ELR (cell line): ENCODE measurements around the gene INSR.
"Not testable (repeated sequence)": the region's sequence is repeated elsewhere in the genome, so short reads cannot be mapped to it uniquely, and the experiment has no call there.

Experiments used
- DNase-seq: peaks from one replicate; pipeline ENCODE4 v3.0.0-alpha.2; 2015; ENCODE audit warnings: low read depth

The INSR gene

DNA sequence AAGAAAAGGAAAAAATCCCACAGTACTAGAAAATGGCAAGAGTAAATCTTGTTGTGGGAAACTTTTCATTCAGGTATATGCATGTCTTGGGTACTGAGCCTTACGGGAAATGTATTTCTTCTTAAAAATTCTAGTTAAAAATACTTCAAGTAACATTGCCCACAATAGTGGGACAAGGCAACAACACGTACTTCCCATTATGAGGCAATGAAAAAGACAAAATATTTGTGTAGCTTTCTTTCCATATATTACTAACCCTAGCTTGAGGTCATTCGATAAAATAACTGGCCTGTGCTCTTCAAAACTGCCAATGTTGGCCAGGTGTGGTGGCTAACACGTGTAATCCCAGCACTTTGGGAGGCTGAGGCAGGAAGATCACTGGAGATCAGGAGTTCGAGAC, 99.2 kb downstream of the INSR start:
- DNase-seq, result no peak

DNA sequence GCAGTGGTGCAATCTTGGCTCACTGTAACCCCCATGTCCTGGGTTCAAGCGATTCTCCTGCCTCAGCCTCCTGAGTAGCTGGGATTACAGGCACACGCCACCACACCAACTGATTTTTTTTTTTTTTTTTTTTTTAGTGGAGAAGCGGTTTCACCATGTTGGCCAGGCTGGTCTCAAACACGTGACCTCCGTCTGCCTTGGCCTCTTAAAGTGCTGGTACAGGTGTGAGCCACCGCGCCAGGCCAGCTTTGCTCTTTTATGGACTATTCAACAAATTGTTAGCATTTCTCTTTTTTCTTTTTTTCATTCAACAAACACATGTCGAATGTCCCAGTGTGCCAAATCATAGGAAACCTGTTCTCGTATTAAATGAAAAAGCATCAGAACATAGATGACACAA, 99.6 kb downstream of the INSR start:
- no peak for DNase-seq

DNA sequence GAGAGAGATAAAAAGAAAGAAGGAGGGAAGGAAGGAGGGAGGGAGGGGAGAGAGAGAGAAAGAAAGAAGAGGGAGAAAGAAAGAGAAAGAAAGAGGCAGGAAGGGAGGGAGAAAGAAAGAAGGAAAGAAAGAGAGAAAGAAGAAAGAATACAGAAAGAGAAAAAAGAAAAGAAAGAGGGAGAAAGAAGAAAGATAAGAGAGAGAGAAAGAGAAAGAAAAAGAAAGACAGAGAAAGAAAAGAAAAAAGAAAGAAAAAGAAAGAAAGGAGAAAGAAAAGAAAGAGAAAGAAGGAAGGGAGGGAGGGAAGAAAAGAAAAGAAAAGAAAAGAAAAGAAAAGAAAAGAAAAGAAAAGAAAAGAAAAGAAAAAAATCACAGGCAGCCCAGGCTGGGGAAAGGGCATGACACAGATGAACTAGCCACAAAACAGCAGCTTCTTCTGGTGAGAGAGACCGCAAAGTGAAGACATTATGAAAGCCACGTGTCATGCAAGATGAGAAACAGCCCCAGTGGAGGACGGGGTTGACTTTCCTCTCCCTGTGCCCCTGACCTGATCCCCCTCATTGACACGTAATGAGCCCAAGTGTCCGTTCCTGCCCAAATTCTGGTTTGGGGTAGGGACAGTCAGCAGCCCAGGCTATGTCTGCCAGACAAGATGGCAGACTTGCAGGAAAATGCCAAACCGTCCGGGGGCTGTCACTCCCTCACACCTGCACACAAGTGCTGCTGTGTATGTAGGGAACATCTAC, 102.1 kb downstream of the INSR start:
- DNase-seq, result peak; percentile 13

DNA sequence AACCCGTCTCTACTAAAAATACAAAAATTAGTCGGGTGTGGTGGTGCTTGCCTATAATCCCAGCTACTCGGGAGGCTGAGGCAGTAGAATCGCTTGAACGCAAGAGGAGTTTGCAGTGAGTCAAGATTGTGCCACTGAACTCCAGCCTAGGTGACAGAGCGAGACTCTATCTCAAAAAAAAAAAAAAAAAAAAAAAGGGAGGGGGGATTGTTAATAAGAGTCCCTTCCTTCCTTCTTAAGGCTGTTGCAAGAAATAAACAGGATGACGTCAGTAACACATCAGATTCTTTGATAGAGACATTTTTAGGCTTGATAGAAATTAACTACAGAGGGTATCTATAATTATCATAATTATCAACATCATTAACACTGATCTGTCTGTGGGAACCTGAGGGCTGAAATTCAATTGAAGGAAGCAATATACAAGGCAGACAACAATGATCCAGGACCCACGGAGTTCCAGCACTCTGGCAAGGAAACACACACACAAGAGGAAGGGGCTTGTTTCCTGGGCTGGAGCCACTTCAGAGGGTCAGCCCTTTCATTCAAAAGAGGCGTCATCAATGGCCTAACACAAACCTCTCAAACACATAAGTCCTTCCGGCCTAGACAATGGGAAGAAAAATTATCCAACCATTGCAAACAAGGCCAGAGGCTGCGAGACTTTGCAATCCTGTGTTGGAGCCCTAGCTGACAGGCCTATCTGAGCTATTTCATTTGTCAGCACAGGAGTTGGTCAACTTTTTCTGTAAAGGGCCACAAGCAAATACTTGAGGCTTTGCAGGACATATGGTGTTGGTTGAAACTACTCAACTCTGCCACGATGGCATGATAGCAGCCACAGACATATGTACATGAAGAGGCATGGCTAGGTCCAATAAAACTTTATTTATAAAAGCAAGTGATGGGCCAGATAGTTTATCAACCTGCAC, 105.2 kb downstream of the INSR start:
- DNase-seq, result no peak

DNA sequence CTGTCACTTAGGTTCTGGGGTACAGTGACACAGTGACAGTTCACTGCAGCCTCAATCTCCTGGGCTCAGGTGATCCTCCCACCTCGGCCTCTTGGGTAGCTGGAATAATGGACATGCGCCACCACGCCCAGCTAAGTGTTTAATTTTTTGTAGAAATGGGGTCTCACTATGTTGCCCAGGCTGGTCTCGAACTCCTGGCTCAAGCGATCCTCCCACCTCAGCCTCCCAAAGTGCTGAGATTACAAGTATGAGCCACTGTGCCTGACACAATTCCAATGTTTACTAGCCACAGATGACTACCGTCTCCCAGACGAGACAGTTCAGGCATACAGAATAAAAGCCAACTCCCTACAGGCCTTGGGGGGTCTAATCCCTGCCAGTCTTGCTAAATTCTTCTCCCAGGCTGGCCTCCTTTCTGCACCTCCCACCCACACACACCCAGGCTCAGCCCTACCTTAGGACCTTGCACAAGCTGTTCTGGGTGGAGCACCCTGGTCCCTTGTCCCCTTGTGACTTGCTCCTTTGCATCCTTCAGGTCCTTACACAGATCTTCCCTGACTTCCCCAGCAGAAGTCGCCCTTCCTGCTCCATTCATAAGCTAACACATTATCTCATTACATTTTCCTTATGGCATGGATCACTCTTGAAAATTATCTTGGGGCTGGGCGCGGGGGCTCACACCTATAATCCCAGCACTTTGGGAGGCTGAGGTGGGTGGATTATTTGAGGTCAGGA, 106.4 kb downstream of the INSR start:
- DNase-seq, result no peak

DNA sequence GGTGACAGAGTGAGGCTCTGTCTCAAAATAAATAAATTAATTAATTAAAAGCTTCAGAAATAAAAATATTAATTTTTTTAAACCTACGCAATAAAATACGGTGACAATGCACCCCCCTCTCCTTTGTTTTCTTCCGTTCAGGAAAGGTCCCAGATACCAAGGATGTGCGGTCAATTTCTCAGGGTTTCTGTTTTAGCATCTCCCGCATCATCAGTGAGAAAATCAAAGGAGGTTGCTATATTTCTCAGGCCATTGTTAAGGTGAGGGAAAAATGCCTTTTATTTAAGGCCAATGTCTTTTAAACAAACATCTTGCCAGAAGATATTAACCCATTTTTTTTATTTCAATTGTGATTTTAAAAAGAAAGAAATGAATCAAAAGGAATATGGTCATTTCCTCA, 111.7 kb downstream of the INSR start:
- DNase-seq, result no peak

DNA sequence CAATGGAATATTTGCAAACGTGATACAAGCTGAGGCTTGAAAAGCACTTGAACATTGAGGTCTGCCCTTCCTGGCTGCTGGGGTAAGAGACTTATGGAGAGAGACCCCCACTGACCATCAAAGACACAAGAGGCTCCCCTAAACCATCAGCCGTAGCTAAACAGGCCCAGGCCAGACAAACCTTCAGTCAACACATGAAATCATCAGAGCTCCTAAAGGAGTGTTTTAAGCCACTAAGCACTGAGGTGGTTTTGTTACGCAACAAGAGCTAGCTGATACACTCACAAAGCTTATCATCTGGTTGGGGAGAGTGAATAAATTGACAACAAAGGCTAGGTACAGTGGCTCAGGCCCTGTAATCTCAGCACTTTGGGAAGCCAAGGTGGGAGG, 114.3 kb downstream of the INSR start:
- no peak for DNase-seq

DNA sequence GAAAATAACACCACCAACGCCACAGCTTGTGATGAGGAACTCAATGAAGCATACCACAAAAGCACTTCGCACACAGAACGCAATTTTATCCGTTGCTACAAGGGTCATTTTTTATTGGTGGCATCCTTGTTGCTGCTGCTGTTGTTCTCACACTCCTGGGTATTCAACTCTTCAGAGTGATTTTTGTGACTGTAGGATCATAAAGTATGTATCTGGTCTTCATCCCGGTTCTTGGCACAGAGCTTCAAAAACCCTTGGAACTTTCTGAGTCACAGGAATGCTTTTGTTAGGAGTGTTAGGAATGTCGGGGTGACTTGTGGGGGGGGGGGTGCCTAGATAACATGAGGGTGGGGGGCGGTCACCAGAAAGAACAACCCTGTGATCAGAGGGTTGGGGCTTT, 116.3 kb downstream of the INSR start:
- DNase-seq, result no peak

DNA sequence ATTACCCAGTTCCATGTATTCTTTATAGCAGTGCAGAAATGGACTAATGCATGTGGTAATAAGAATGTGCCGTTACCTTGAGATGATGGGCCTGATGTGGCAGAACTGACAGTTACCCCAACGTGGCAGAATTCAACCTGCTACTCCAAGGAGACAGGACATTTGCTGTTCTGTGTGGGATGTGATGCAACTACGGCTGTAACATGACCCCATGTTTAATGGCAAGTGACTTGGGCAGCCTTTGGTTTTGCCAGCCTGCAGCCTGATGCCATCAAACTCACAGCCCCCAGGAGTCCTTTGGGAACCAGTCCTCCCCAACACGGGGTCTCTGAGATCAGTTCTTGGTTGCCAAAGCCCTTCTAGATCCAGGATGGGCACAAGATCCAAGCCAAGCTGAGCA, 117.4 kb downstream of the INSR start:
- DNase-seq, result no peak

DNA sequence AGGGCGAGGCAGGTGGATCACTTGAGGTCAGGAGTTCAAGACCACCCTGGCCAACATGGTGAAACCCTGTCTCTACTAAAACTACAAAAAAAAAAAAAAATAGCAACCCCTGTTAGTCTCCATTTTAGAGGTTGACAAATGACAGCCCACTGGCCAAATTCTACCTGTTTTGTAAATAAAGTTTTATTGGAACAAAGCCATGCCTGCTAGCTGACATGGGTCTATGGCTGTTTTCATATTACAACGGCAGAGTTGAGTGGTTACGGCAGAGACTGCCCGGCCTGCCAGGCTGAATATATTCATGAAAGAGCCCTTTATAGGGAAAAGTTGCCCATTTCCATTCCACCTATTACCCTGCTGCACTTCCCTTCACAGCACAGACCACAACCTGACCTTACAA, 121.4 kb downstream of the INSR start:
- no peak for DNase-seq

DNA sequence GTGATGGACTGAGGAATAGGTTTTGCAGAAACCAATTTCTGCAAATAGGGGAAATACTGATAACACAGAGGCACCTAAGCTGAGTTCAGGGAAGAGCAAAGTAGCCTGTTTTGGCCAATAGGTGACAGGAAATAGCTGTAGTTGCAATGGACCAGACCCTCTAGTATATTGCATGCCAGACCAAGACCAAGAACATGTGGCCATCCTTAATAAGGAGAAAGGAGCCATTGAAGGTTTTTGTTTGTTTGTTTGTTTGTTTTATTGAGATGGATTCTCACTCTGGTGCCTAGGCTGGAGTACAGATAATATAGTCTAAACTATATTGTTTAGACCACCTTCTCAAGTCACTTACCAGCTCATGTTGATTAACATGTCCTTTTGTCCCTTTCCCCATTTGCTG, 123.2 kb downstream of the INSR start:
- no peak for DNase-seq

DNA sequence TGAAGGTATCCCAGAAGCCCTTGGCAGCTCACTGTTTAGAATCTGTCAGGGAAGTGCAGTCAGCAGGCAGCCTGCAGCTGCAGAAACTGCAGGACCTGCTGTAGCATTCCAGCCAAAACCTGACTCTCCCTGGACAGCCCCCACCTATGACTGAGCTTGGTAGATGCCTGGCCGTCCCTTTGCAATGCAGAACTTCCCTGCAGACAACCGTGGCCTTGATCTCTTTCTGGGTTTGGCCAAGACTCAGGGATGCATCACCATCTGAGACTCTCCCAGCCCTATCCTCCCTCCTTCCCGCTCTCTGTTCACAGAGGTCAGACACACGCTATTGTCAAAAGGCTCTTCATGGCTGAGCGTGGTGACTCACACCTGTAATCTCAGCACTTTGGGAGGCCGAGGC, 125.3 kb downstream of the INSR start:
- no peak for DNase-seq

DNA sequence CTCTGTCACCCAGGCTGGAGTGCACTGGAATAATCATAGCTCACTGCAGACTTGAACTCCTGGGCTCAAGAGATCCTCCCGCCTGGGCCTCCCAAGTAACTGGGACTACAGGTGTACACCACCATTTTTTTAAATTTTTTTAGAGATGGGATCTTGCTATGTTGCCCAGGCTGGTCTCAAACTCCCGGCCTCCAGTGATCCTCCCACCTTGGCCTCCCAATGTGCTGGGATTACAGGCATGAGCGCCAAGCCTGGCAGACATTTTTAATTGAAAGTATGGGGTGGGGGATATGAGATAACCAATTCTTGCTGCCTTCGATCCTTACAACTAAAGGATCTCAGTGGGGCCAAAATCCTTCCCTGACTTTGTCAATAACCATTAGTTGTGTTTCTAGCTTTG, 132.9 kb downstream of the INSR start:
- DNase-seq, result no peak

DNA sequence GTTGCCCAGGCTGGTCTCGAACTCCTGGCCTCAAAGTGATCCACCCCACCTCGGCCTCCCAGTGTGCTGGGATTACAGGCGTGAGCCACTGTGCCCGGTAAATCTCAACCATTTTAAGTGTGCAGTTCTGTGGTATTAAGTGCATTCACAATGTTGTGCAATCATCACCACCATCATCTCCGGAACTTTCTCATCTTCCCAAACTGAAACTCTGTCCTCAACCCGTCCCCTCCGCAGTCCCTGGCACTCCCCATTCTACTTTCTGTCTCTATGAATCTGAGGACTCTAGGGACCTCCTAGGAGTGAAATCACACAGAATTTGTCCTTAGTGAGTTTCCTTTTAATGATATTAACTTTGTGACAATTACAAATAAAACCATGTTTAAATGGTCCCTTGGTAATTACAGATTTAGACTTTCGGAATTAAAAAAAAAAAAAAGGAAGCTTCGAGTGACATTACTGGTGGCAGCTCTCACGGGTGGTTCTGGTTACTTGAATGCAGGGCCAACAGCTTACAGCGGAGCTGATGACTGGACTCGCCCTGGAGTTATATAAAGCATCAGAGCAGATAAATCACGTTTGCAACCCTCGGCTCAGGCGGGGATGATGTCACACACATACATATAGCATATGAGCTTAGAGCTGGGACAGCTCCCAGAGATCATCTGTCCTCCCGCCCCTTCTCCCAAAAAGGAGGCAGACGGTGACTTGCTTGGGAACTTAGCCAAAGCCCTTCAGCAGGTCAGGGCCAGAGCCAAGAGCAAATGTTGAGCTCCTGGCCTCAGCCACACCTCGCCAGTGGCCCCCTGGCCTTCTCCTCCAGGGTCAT, 134.9 kb downstream of the INSR start:
- peak; percentile 22 for DNase-seq

DNA sequence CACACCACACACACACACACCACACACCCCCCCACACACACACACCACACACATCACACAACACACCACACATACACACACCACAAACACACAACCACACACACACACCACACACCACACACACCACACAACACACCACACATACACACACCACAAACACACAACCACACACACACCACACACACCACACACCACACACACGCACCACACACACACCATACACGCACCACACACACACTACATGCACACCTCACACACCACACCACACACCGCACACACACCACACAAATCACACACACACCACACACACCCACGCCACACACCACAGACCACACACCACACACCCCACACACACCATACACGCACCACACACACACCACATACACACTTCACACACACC, 141.2 kb downstream of the INSR start:
- no peak for DNase-seq

DNA sequence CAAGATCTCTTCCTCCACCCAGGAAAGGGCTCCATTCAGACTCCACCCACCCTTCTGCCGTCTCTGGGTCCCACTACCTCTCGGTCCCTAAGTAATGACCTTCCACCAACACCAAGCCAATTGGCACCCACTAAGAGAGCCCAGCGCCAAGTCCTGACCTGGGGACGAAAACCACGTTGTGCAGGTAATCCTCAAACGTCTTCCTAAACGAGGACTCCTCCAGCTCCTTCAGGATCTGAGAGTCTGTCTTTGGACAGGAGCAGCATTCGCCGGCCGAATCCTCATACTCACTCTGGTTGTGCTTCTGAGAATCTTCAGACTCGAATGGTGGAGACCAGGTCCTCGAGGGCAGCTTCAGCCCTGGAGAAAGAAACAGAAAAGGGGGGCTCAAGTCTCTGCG, 141.6 kb downstream of the INSR start:
- DNase-seq, result peak; percentile 33

DNA sequence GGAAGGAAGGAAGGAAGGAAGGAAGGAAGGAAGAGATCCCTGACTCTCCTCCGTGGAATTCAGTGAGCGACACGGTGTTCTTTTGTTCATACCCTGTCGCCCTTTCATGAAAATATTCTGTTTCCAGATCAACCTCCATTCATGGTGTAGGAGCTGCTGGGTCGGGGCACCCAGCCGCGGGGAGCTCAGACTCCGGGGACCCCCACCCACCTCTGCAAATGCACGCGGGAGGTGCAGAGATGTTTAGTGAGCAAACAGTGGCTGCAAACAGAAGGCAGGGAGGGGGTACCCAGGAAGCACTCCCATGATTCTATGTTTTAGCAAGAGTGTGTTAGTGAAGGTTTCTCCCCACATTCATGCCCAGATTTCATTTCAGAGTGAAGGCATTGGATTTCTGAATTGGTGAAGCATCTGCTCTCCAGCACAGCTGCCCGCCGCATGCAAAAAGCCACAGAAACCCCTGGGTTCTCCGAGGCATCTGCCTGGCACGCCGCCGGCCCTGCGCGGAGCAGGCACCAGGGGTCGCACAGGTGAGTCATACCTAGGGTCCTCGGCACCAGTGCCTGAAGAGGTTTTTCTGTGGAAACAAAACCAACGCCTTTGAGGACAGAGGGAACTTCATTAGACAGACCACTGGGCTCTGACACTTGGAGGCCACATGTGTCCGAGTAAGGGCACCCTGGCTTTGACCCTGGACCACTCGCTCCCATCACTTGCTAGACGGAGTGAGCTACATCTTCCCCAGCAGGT, 144.1 kb downstream of the INSR start:
- DNase-seq, result no peak

DNA sequence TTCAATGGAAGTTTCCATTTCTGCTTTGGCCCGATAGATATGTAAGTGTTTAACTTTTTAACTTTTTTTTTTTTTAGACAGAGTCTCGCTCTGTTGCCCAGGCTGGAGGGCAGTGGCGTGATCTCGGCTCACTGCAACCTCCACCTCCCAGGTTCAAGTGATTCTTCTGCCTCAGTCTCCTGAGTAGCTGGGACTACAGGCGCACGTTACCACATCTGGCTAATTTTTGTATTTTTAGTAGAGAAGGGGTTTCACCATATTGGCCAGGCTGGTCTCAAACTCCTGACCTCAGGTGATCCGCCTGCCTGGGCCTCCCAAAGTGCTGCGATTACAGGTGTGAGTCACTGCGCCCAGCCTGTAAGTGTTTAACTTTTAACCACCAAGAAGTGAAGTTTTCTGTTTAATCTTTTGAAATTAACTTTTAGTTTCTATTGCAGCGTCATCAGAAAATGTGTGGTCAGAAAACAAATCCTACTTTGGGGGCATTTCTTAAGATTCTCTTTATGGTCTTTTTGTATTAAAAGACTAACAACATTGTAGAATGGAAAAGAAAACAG, 147.0 kb downstream of the INSR start:
- DNase-seq, result not testable (repeated sequence)

DNA sequence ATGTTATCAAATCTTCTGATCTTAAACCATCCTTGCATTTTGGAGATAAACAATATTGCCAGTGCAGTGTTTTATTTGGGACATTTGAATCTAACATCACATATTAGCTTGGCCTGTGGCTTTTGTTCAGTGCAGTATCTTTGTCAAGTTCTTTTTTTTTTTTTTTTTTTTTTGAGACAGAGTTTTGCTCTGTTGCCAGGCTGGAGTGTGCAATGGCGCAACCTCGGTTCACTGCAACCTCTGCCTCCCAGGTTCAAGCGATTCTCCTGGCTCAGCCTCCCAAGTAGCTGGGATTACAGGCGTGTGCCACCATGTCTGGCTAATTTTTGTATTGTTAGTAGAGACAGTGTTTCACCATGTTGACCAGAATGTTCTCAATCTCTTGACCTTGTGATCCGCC, 148.1 kb downstream of the INSR start:
- not testable (repeated sequence) for DNase-seq

DNA sequence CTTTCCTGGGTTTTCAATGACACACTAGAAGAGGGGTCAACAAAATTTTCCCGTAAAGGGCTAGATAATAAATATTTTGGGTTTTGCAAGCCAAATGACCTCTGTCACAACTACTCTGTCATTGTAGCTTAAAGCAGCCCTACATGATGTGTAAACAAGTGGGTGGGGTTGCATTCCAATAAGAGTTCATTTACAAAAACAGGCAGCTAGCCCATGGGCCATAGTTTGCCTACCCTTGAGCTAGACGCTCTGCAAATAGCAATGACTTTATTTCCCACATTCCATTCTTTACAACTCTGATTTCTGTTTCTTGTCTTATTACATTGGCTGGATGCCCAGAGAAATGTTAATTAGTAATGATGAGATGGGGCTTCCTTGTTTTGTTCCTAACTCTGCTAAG, 148.7 kb downstream of the INSR start:
- DNase-seq, result no peak

DNA sequence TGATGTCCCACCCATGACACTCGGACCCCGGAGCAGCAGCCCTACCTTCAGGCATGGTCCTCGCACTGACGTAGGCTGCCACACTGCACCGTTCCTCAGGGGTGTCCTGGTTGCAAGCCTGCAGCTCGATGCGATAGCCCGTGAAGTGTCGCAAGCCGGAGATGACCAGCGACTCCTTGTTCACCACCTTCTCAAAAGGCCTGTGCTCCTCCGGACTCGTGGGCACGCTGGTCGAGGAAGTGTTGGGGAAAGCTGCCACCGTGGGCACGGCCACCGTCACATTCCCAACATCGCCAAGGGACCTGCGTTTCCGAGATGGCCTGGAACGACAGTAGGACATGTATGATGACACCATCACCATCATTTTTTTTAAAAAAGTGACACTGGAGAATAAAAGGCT, 151.4 kb downstream of the INSR start:
- DNase-seq, result no peak
